Spleen (tissue), 7 donors: ENCODE results near the gene DLX5.

Experiments used
- CTCF ChIP-seq, 11 experiments: fragments of 200-600 bp in 7 of 11; fragments of 450-650 bp in 4 of 11; sonication (generic) in 4 of 11; IDR thresholded peaks in 8 of 11; conservative IDR thresholded peaks in 3 of 11; 1 replicate in 7 of 11; 2 replicates in 4 of 11; pipeline versions ENCODE4 v1.4.0 to v1.8.0; 2016 to 2021; ENCODE audit warnings: antibody characterized with exemption in 11 of 11, inconsistent platforms in 4 of 11, mild to moderate bottlenecking in 1 of 11
- POLR2A ChIP-seq, 3 donors: fragments of 450-650 bp; IDR thresholded peaks; one replicate each; pipeline ENCODE4 v1.5.1; 2017; ENCODE audit warnings: antibody characterized with exemption in 3 of 3, mild to moderate bottlenecking in 1 of 3
- POLR2AphosphoS5 ChIP-seq, 3 donors: sonication (generic); formaldehyde crosslinking; IDR thresholded peaks; one replicate each; pipeline ENCODE4 v1.5.1; 2017; ENCODE audit warnings: antibody characterized with exemption in 3 of 3
- donor health status: DM: no; HTN: no; CAD: no; lungs with moderate emphysema.
- donor health status: DM: no; HTN: no; CAD: no.
- donor health status: DM: no; HTN: no; CAD: no.

GRCh38 chr7:96996958-96997511 lies 27.6 kb downstream of the DLX5 start:
- TF ChIP-seq POLR2A (IDR thresholded peaks at IDR 0.05): no peak
- TF ChIP-seq CTCF (IDR thresholded peaks at IDR 0.05 in 8 of 11, conservative IDR thresholded peaks at IDR 0.05 in 3 of 11): no peak
- TF ChIP-seq POLR2AphosphoS5 (IDR thresholded peaks at IDR 0.05): no peak
